MM.1S (cell line): ENCODE measurements around the gene FGFRL1.

ENCODE experiments used
- DNase-seq: peaks from one replicate; pipeline ENCODE4 v3.0.0-alpha.2; 2015
- H2AFZ ChIP-seq: fragments of 300-600 bp; sonication (generic); 2 replicates; pipeline ENCODE4 v1.6.0; 2016; ENCODE audit warnings: antibody characterized with exemption, low read length
- H3F3A ChIP-seq: fragments of 300-600 bp; sonication (generic); 2 replicates; pipeline ENCODE4 v1.6.1; 2016; ENCODE audit warnings: mild to moderate bottlenecking, antibody characterized with exemption, low read length, moderate library complexity, mixed read lengths; ENCODE audit not compliant: insufficient read depth
- H3K27ac ChIP-seq: fragments of 300-600 bp; sonication (generic); 2 replicates; pipeline ENCODE4 v1.5.1; 2016; ENCODE audit warnings: mild to moderate bottlenecking, low read length
- H3K27me3 ChIP-seq: fragments of 300-600 bp; sonication (generic); replicated peaks from 2 replicates; pipeline ENCODE4 v1.6.0; 2016; ENCODE audit warnings: low read length; ENCODE audit not compliant: insufficient read depth
- H3K36me3 ChIP-seq: fragments of 300-600 bp; sonication (generic); replicated peaks from 2 replicates; pipeline ENCODE4 v1.6.1; 2016; ENCODE audit warnings: mild to moderate bottlenecking, low read length, mixed read lengths; ENCODE audit not compliant: insufficient read depth
- H3K4me1 ChIP-seq: fragments of 300-600 bp; sonication (generic); 2 replicates; pipeline ENCODE4 v1.6.1; 2016; ENCODE audit warnings: low read length, mixed read lengths
- H3K4me2 ChIP-seq: fragments of 300-600 bp; sonication (generic); 2 replicates; pipeline ENCODE4 v1.6.0; 2016; ENCODE audit warnings: low read depth, low read length
- H3K4me3 ChIP-seq: fragments of 300-600 bp; sonication (generic); 2 replicates; pipeline ENCODE4 v1.5.1; 2016; ENCODE audit warnings: low read length, mixed read lengths
- H3K79me2 ChIP-seq: fragments of 300-600 bp; sonication (generic); 2 replicates; pipeline ENCODE4 v1.6.1; 2016; ENCODE audit warnings: mixed run types, low read length, mixed read lengths
- H3K9ac ChIP-seq: fragments of 300-600 bp; sonication (generic); 2 replicates; pipeline ENCODE4 v1.6.1; 2016; ENCODE audit warnings: low read length, mixed read lengths
- H3K9me2 ChIP-seq: fragments of 300-600 bp; sonication (generic); replicated peaks from 2 replicates; pipeline ENCODE4 v1.6.1; 2016; ENCODE audit warnings: mild to moderate bottlenecking, low read length, mixed read lengths; ENCODE audit not compliant: insufficient read depth
- H3K9me3 ChIP-seq: fragments of 300-600 bp; sonication (generic); replicated peaks from 2 replicates; pipeline ENCODE4 v1.6.1; 2016; ENCODE audit warnings: mild to moderate bottlenecking, low read length, mixed read lengths; ENCODE audit not compliant: insufficient read depth
- H4K20me1 ChIP-seq: fragments of 300-600 bp; sonication (generic); 2 replicates; pipeline ENCODE4 v1.6.1; 2016; ENCODE audit warnings: mild to moderate bottlenecking, low read length, moderate library complexity, mixed read lengths; ENCODE audit not compliant: insufficient read depth
- EZH2 ChIP-seq: fragments of 300-600 bp; sonication (generic); optimal IDR thresholded peaks from 2 replicates; pipeline ENCODE3; 2017; ENCODE audit warnings: low read depth, mild to moderate bottlenecking, antibody characterized with exemption, low read length, mixed read lengths
- EZH2phosphoT487 ChIP-seq: fragments of 300-600 bp; sonication (generic); IDR thresholded peaks from 2 replicates; pipeline ENCODE4 v1.6.1; 2018; ENCODE audit warnings: antibody characterized with exemption, low read length
- TF ChIP-seq, protein P1 (sequence below): fragments of 300-600 bp; sonication (generic); IDR thresholded peaks from 2 replicates; pipeline ENCODE4 v1.5.1; 2016; ENCODE audit warnings: antibody characterized with exemption, low read length, mixed read lengths

Gene FGFRL1

DNA sequence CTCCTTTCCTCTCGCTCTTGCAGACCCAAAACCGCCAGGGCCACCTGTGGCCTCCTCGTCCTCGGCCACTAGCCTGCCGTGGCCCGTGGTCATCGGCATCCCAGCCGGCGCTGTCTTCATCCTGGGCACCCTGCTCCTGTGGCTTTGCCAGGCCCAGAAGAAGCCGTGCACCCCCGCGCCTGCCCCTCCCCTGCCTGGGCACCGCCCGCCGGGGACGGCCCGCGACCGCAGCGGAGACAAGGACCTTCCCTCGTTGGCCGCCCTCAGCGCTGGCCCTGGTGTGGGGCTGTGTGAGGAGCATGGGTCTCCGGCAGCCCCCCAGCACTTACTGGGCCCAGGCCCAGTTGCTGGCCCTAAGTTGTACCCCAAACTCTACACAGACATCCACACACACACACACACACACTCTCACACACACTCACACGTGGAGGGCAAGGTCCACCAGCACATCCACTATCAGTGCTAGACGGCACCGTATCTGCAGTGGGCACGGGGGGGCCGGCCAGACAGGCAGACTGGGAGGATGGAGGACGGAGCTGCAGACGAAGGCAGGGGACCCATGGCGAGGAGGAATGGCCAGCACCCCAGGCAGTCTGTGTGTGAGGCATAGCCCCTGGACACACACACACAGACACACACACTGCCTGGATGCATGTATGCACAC, 13.6 kb downstream of the FGFRL1 start:
- H3F3A ChIP-seq = no peaks in the 10 kb centered on the region
- no peak overlapping the region for H3K4me3 ChIP-seq
- no peaks in the 10 kb centered on the region for H3K4me1 ChIP-seq
- DNase-seq = no peak
- H3K9me3 ChIP-seq = no peaks in the 10 kb centered on the region
- no peaks in the 10 kb centered on the region for H4K20me1 ChIP-seq
- no peaks in the 10 kb centered on the region for H3K36me3 ChIP-seq
- H2AFZ ChIP-seq = no peak overlapping the region
- H3K79me2 ChIP-seq = no peaks in the 10 kb centered on the region
- no peaks in the 10 kb centered on the region for H3K9me2 ChIP-seq
- no peaks in the 10 kb centered on the region for H3K27me3 ChIP-seq
- H3K4me2 ChIP-seq = no peak overlapping the region
- no peak for TF ChIP-seq EZH2phosphoT487
- TF ChIP-seq EZH2 = no peak
- TF ChIP-seq, protein P1, sequence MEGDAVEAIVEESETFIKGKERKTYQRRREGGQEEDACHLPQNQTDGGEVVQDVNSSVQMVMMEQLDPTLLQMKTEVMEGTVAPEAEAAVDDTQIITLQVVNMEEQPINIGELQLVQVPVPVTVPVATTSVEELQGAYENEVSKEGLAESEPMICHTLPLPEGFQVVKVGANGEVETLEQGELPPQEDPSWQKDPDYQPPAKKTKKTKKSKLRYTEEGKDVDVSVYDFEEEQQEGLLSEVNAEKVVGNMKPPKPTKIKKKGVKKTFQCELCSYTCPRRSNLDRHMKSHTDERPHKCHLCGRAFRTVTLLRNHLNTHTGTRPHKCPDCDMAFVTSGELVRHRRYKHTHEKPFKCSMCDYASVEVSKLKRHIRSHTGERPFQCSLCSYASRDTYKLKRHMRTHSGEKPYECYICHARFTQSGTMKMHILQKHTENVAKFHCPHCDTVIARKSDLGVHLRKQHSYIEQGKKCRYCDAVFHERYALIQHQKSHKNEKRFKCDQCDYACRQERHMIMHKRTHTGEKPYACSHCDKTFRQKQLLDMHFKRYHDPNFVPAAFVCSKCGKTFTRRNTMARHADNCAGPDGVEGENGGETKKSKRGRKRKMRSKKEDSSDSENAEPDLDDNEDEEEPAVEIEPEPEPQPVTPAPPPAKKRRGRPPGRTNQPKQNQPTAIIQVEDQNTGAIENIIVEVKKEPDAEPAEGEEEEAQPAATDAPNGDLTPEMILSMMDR = no peak
- no peak overlapping the region for H3K9ac ChIP-seq
- H3K27ac ChIP-seq = no peak overlapping the region

DNA sequence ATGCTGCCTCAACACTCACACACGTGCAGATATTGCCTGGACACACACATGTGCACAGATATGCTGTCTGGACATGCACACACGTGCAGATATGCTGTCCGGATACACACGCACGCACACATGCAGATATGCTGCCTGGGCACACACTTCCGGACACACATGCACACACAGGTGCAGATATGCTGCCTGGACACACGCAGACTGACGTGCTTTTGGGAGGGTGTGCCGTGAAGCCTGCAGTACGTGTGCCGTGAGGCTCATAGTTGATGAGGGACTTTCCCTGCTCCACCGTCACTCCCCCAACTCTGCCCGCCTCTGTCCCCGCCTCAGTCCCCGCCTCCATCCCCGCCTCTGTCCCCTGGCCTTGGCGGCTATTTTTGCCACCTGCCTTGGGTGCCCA, 14.7 kb downstream of the FGFRL1 start:
- no peaks in the 10 kb centered on the region for H3K9me2 ChIP-seq
- no peak overlapping the region for H3K4me3 ChIP-seq
- H3K27me3 ChIP-seq = no peaks in the 10 kb centered on the region
- TF ChIP-seq EZH2 = no peak
- no peak for TF ChIP-seq EZH2phosphoT487
- TF ChIP-seq, protein P1 = no peak
- H4K20me1 ChIP-seq = no peaks in the 10 kb centered on the region
- H3K9ac ChIP-seq = no peak overlapping the region
- no peaks in the 10 kb centered on the region for H3K36me3 ChIP-seq
- no peak overlapping the region for H2AFZ ChIP-seq
- H3K9me3 ChIP-seq = no peaks in the 10 kb centered on the region
- no peaks in the 10 kb centered on the region for H3K4me1 ChIP-seq
- H3K4me2 ChIP-seq = no peak overlapping the region
- no peak overlapping the region for H3K27ac ChIP-seq
- H3K79me2 ChIP-seq = no peaks in the 10 kb centered on the region
- DNase-seq = no peak
- H3F3A ChIP-seq = no peaks in the 10 kb centered on the region

DNA sequence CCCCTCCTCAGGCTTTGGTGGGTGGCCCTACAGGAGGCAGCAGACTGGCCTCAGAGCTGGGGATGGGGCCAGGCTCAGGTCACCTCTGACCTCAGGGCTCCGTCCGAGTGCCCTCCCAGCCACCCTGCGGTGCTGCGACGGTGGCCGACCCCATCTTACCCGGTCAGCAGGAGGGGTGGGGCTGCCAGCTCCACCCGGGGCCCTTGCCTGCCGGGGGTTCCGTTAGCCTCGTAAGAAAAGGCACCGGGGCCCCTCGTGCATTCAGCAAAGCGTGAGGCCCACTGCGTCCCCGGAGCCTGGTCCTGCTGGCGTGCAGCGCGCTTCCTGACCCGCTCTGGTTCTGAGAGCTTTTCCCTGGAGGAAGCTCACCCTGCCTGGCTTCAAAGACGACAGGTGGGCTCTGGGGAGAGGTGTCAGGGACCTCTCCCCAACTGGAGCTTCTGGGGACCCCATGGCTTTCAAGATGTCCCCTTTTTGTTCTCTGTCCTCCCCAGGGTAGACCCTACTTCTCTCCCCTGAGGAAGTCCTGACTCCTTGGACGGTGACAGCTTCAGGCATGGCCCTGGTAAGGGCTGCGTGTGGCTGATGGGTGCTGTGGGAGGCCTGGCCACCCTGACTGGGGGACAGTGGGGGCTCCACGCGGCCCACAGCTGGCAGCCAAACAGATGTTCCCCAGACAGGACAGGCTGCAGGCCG, 15.9 kb downstream of the FGFRL1 start:
- Histone ChIP-seq H3F3A (no peaks in the 10 kb centered on the region), H3K4me2 (no peak overlapping the region), H3K9me3 (no peaks in the 10 kb centered on the region), H3K4me1 (no peaks in the 10 kb centered on the region), H3K9me2 (no peaks in the 10 kb centered on the region), H3K27ac (no peak overlapping the region), H2AFZ (no peak overlapping the region), H3K36me3 (no peaks in the 10 kb centered on the region), H3K79me2 (no peaks in the 10 kb centered on the region), H4K20me1 (no peaks in the 10 kb centered on the region), H3K27me3 (no peaks in the 10 kb centered on the region), H3K9ac (no peak overlapping the region), H3K4me3 (no peak overlapping the region)
- TF ChIP-seq EZH2 (no peak), EZH2phosphoT487 (no peak)
- TF ChIP-seq, protein P1 = no peak
- DNase-seq = no peak
